ENCODE results near the gene NKX1-1. TPM values are rescaled to one million over a fixed set of nuclear protein-coding genes. Genes with fewer than 3 reads are reported as not detected.
"Not testable (repeated sequence)": the region's sequence is repeated elsewhere in the genome, so short reads cannot be mapped to it uniquely, and the experiment has no call there.

Gene NKX1-1
- total RNA-seq, 1 donor, result not detected

DNA sequence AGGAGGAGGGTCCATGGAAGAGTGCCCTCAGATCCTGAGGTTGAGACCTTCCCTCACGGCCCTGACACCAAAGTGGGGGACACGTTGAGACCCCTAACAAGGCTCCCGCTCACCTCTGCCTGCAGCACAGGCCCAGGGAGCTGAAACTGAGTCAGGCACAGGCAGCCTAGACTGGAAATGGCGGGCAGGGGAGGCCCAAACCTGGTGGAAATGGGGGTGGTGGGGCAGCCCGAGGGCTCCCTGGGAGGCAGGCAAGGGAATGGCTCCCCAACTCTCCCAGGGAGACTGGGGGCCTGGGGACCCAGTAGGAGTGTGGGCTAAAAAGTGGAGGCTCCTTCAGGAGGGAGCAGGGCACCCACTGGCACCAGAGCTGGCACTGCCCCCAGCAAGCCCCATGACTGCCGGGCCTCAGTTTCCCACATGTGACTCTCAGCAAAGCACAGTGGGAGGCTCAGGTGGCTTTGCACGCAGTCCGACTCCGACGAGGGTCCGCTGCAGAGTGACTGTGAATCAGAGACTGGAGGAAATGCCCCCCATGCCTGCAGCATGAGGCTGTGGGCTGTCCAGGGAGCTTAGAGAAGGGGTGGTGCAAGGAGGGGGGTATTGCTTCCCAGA, 5.9 kb downstream of the NKX1-1 start:
- H3K4me3 ChIP-seq (ENCODE audit: low read depth, low read length), result no peak overlapping the region
- TF ChIP-seq, protein P1, sequence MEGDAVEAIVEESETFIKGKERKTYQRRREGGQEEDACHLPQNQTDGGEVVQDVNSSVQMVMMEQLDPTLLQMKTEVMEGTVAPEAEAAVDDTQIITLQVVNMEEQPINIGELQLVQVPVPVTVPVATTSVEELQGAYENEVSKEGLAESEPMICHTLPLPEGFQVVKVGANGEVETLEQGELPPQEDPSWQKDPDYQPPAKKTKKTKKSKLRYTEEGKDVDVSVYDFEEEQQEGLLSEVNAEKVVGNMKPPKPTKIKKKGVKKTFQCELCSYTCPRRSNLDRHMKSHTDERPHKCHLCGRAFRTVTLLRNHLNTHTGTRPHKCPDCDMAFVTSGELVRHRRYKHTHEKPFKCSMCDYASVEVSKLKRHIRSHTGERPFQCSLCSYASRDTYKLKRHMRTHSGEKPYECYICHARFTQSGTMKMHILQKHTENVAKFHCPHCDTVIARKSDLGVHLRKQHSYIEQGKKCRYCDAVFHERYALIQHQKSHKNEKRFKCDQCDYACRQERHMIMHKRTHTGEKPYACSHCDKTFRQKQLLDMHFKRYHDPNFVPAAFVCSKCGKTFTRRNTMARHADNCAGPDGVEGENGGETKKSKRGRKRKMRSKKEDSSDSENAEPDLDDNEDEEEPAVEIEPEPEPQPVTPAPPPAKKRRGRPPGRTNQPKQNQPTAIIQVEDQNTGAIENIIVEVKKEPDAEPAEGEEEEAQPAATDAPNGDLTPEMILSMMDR (IDR thresholded peaks at IDR 0.05; ENCODE audit: insufficient read depth, low read depth, low read length), result no peak
- no peak for DNase-seq (ENCODE audit: low read depth)

DNA sequence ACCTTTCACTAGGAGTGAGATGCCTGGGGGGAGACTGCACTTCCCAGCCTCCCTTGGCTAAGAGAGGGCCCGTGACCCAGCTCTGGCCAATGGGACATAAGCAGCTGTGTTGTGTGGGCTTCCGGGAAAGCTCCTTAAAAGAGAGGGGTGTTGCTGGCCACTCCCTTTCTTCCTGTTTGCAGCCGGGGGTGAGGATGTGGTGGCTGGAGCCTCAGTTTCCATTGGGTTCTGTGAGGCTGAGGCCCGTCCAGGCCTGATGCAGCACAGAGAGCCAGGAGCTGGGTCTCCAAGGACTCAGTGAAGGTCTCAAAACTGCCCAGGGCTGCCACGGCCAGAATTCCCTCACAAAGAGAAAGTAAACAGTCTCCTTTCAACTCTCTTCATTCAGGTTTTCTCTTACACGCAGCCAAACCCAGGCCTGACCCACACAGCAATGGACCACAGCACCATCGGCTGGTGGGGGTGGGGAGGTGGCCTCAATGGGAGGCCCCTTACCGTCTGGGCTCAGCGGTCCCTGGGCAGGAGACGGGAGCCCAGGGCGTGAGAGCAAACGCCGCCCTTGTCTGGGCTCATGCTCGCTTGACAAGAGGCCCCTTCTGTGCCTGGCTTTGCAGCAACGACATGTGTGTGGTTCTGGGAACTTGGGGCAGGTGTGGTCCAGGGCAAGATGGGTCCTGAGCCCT, 6.6 kb downstream of the NKX1-1 start:
- DNase-seq (ENCODE audit: low read depth), result no peak
- H3K4me3 ChIP-seq (ENCODE audit: low read depth, low read length), result no peak overlapping the region
- TF ChIP-seq, protein P1 (IDR thresholded peaks at IDR 0.05; ENCODE audit: insufficient read depth, low read depth, low read length), result no peak

DNA sequence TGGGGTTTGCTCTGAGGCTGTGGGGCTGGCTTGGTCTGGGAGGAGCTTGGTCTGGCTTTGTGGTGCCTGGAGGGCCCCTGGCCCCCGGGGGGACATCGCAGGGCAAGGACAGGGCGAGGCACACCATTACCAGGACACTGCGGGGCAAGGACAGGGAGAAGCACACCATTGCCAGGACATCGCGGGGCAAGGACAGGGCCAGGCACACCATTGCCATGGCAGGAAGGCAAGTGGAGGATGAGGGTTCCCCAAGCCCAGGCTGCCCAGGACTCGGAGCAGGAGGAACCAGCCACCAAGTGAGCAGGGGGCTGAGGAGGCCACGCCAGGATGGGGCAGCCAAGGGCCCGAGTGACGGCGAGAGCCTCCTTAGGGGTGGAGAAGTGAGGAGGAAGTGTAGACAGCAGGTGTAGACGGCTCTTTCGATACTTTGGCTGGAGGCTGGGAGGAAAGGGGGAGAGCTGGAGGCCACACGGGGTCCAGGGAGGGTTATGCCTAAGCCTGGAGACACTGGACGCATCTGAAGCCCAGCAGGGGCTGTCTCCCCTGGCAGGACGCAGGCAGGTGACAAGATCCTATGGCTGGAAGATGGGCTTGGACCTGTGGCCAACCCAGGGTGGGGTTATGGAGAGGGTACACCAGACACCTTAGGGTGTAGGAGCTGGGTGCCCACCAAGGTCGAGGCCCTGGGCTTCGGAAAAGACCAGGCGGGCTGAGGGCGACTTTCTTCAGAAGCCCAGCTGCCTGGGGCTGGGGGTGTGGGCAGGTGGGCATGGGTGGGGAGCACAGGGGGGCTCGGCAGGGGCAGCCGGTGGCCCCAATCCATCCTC, 7.3 kb downstream of the NKX1-1 start:
- DNase-seq (ENCODE audit: low read depth), result no peak
- H3K4me3 ChIP-seq (ENCODE audit: low read depth, low read length), result no peak overlapping the region
- TF ChIP-seq, protein P1 (IDR thresholded peaks at IDR 0.05; ENCODE audit: insufficient read depth, low read depth, low read length), result no peak

DNA sequence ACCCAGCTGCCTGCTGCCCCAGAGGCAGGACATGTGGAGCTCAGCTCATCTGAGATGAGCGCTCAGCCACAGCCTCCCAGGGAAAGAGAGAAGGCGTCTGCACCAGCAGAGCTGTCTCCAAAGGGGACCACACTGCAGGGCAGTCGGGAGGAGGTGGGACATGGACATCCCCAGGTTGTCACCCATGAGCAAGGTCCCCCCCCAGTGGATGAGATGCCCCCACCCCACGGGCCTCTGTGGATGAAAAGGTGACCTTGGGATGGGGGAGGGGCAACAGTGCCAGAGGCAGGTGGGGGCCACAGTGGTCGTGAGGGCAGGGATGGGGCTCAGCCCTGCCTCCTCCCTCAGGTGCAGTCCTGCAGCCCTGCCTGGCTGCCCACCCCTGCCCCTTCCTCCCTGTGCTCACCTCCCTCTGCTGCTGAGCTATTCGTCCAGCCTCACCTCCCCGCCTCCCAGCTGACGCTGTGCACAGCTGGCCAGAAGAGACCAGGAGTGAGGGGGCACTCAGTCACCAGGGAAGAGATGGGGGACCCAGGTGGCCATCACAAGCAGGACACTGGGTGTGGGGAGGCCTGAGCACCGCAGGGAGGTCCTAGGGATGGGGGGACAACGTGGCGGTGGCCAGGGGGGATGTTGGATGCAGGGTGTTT, 9.3 kb downstream of the NKX1-1 start:
- no peak for DNase-seq (ENCODE audit: low read depth)
- TF ChIP-seq, protein P1 (IDR thresholded peaks at IDR 0.05; ENCODE audit: insufficient read depth, low read depth, low read length), result no peak
- no peak overlapping the region for H3K4me3 ChIP-seq (ENCODE audit: low read depth, low read length)

DNA sequence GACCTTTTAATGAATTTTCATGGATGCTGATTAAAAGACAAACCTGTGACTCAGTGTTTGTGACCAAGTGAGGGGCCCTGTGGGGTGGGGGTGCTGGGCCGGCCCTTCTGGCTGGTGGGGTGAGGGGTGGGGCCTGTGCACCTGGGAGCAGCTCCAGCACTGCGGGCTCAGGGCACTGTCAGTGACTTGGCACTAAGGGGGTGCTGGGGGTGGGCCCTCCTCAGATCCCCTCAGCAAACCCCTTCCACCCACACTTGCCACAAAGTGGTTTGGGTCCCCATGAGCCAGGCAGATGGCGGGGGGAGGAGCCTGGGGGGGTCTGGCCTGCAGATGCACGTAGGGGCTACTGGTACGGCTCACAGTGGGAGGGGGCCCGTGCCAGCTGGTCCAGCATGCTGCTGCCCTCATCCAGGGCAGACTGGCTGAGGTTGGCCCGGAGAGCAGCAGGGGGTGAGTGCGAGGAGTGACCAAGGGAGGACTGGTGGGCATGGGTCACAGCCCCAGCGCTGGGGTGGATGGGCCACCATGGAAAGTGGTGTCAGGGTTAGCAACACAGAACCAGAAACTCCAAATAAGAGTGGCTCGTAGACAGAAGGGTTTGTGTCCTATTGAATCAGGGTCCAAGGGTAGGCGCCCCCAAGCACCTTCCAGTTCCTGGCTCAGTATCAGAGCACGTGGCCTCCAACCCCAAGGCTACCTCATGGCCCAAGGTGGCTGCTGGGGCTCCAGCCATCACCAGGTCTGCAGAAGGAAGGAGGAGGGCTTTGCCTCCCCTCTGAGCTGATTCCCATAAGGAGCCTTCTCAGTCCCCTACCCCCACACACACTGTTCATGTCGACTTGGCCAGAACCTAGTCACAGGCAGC, 10.1 kb downstream of the NKX1-1 start:
- no peak overlapping the region for H3K4me3 ChIP-seq (ENCODE audit: low read depth, low read length)
- DNase-seq (ENCODE audit: low read depth), result no peak
- TF ChIP-seq, protein P1 (IDR thresholded peaks at IDR 0.05; ENCODE audit: insufficient read depth, low read depth, low read length), result no peak

DNA sequence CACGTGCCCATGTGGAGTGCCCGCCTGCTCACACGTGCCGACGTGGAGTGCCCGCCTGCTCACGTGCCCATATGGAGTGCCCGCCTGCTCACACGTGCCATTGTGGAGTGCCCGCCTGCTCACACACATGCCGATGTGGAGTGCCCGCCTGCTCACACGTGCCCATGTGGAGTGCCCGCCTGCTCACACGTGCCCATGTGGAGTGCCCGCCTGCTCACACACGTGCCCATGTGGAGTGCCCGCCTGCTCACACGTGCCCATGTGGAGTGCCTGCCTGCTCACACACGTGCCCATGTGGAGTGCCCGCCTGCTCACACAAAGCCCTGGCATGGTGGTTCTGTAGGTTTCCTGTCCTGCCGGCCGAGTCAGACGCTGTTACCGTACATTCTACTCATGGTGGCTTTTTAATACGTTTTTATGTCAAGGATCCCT, 10.8 kb downstream of the NKX1-1 start:
- not testable (repeated sequence) for DNase-seq (ENCODE audit: low read depth)

DNA sequence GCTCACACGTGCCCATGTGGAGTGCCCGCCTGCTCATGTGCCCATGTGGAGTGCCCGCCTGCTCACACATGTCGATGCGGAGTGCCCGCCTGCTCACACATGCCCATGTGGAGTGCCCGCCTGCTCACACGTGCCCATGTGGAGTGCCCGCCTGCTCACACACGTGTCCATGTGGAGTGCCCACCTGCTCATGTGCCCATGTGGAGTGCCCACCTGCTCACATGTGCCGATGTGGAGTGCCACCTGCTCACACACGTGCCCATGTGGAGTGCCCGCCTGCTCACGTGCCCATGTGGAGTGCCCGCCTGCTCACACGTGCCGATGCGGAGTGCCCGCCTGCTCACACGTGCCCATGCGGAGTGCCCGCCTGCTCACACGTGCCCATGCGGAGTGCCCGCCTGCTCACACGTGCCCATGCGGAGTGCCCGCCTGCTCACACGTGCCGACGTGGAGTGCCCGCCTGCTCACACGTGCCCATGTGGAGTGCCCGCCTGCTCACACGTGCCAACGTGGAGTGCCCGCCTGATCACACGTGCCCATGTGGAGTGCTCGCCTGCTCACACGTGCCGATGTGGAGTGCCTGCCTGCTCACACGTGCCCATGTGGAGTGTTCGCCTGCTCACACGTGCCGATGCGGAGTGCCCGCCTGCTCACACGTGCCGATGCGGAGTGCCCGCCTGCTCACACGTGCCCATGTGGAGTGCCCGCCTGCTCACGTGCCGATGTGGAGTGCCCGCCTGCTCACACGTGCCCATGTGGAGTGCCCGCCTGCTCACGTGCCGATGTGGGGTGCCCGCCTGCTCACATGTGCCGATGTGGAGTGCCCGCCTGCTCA, 11.5 kb downstream of the NKX1-1 start:
- DNase-seq (ENCODE audit: low read depth); H3K4me3 ChIP-seq (ENCODE audit: low read depth, low read length): not testable (repeated sequence)

More for the DNA sequence above, 10.8 kb downstream of the NKX1-1 start:
- H3K4me3 ChIP-seq (ENCODE audit: low read depth, low read length), result not testable (repeated sequence)
